Heart left ventricle (tissue), 13 donors: ENCODE results near the gene IFITM5.

Experiments used
- POLR2A ChIP-seq, 2 donors: fragments of 450-650 bp; IDR thresholded peaks; one replicate each; pipeline ENCODE4 v1.6.1; 2017; ENCODE audit warnings: antibody characterized with exemption in 2 of 2, mild to moderate bottlenecking in 2 of 2, moderate library complexity in 2 of 2
- TF ChIP-seq, protein P1 (sequence below), 12 donors: fragments of 200-600 bp; sonication (generic) in 4 of 12; IDR thresholded peaks; one replicate each; pipeline versions ENCODE4 v1.5.0 to v1.8.0; 2018 to 2022; ENCODE audit warnings: antibody characterized with exemption in 12 of 12, mild to moderate bottlenecking in 5 of 12
- donor health status: ischemic (EF 13 %, LVEDD 7.1; RV severe dilation, severe dysfunction).
- donor health status: DM: no; HTN: yes; CAD: no.
- donor health status: DM: no; HTN: no; CAD: no.
- donor health status: ischemic (EF 25% LVEDD 6.9; RV normal size, moderate dysfunction).
- donor health status: ischemic (EF 25% LVEDD 5.7; RV mildly dilated, moderate dysfunction).
- donor health status: ischemic (EF 35%, LVEDD 5.7; RV mildly dilated, moderate dysfunction).
- donor health status: nonischemic (EF 11% LVEDD 7.7; RV severe dilation, severe dysfunction).
- donor health status: DM: yes; HTN: yes; CAD: no.
- donor health status: PGD.
- donor health status: ischemic (EF 29% LVEDD 5.4; RV normal size, mild dysfunction).
- donor health status: nonischemic (EF 23%, LVEDD 6.1; RV moderate dilation, normal function).

DNA sequence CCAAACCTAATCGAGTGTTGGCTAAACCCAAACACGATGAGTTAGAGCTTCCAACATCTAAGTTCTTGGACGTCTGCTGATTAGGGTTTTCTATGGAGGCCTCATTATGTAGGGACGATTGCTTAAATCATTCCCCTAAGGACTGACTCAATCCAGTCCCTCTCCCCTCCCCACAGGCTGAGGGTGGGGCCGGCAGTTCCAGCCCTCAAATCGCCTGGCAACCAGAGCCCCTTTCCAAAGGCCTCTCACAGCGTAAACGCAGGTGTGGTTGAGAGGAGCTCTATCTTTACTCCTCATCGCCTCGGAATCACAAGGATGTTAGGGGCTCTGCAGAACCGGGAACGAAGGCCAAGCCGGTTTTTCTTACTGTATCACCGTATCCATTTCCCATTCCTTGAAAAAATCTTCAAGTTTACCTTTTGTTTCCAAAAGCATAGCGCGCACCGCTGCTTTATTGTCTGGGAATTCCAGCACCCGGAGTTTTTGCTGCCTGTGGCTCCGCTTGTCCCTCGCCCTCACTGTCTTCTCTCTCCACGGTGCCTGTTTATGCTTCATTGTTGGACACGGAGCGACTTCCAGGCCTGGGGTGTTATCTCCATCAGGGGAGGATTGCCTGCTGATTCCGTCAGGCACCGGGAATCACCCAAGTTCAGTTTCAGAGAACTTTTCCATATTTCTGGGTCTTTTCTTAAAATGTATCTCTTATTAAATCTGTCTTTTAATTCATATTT is 35.1 kb upstream of the IFITM5 start:
- TF ChIP-seq, protein P1, sequence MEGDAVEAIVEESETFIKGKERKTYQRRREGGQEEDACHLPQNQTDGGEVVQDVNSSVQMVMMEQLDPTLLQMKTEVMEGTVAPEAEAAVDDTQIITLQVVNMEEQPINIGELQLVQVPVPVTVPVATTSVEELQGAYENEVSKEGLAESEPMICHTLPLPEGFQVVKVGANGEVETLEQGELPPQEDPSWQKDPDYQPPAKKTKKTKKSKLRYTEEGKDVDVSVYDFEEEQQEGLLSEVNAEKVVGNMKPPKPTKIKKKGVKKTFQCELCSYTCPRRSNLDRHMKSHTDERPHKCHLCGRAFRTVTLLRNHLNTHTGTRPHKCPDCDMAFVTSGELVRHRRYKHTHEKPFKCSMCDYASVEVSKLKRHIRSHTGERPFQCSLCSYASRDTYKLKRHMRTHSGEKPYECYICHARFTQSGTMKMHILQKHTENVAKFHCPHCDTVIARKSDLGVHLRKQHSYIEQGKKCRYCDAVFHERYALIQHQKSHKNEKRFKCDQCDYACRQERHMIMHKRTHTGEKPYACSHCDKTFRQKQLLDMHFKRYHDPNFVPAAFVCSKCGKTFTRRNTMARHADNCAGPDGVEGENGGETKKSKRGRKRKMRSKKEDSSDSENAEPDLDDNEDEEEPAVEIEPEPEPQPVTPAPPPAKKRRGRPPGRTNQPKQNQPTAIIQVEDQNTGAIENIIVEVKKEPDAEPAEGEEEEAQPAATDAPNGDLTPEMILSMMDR (IDR thresholded peaks at IDR 0.05) = no peak
- no peak for TF ChIP-seq POLR2A (IDR thresholded peaks at IDR 0.05)
